ENCODE results near the gene ATG16L1. TPM values are rescaled to one million over a fixed set of nuclear protein-coding genes. Genes with fewer than 3 reads are reported as not detected.

The ATG16L1 gene
- total and polyA plus RNA-seq, 2 donors (not counting 3 experiments of a cell fraction or from before 2014, with no cell fraction given) = 18.1 to 29.8 TPM

DNA sequence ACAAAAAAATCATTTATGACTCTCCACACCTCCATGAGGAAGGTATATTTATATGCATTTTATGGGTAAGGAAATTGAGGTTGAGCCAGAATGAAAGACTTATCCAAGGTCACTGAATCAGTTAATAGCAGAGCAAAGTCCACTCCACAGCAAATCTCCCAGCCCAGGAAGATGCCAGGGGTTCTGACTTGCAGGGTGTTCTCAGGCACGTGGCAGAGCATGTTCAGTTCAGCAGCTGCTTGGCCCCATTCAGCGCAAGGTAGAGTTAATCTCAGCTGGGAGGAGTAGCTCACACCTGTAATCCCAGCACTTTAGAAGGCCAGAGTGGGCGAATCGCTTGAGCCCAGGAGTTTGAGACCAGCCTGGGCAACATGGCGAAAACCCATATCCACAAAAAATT lies 85.1 kb downstream of the ATG16L1 start:
- no peak overlapping the region for H3K9ac ChIP-seq (replicated peaks; ENCODE audit: extremely low read depth, insufficient read depth, low read length)
- intact Hi-C loops (cut with micrococcal nuclease) (no loop called here), dilution Hi-C loops (cut with MboI; ENCODE audit: extremely low pct_ligation_motif_present, low sequenced_read_pairs) (no loop called here)
- no peak overlapping the region for H3K4me2 ChIP-seq (ENCODE audit: insufficient read depth, low read length)
- FAIRE-seq (no peak), DNase-seq (ENCODE audit: low read depth, low spot score) (no peak)
- no peaks in the 10 kb centered on the region for H3K9me3 ChIP-seq (replicated peaks; ENCODE audit: control insufficient read depth, insufficient read depth, low read length)
- H4K20me1 ChIP-seq (replicated peaks; ENCODE audit: control insufficient read depth, extremely low read depth, insufficient read depth, low read length) = no peaks in the 10 kb centered on the region
- peaks cover 0 to 2% of the 10 kb centered on the region in 2 experiments for H3K27me3 ChIP-seq (ENCODE audit: control insufficient read depth in 2 of 2, insufficient read depth in 2 of 2, low read length in 2 of 2)
- no peak for TF ChIP-seq MYC (IDR thresholded peaks at IDR 0.05; ENCODE audit: low read depth, low read length)
- no peak for TF ChIP-seq POLR2A (IDR thresholded peaks at IDR 0.05; ENCODE audit: low read depth, low read length)
- TF ChIP-seq EZH2 (IDR thresholded peaks at IDR 0.05; ENCODE audit: borderline replicate concordance, low read depth, low read length, severe bottlenecking) = no peak
- TF ChIP-seq CTCF (IDR thresholded peaks at IDR 0.05; ENCODE audit: extremely low read depth in 1 of 2, insufficient read depth in 1 of 2, low read depth in 1 of 2, low read length in 2 of 2) = no peak
- no peak for TF ChIP-seq JUN (IDR thresholded peaks at IDR 0.05; ENCODE audit: borderline replicate concordance, insufficient read depth, insufficient read length, low read depth)
- TF ChIP-seq FOS (IDR thresholded peaks at IDR 0.05; ENCODE audit: borderline replicate concordance, insufficient read depth, low read length) = no peak
- no peak for TF ChIP-seq MAX (IDR thresholded peaks at IDR 0.05; ENCODE audit: insufficient read depth, insufficient read length)
- no peak for TF ChIP-seq POLR2AphosphoS5 (IDR thresholded peaks at IDR 0.05; ENCODE audit: insufficient read depth, low read depth, low read length)
- no peak for TF ChIP-seq GATA2 (IDR thresholded peaks at IDR 0.05; ENCODE audit: insufficient read depth, insufficient read length, low read depth, low read length)
- no peaks in the 10 kb centered on the region for H3K79me2 ChIP-seq (ENCODE audit: control insufficient read depth, insufficient read depth, low read length)
- no TSS peak for BruUV-seq (replicated peaks)
- no peak overlapping the region for H3K27ac ChIP-seq (ENCODE audit: insufficient read depth, low read depth, low read length)
- no peak overlapping the region for H2AFZ ChIP-seq (ENCODE audit: low read depth, low read length)
- POLR2A ChIA-PET = no interaction called here
- no peaks in the 10 kb centered on the region for H3K4me1 ChIP-seq (ENCODE audit: control insufficient read depth, extremely low read depth, insufficient read depth, low read length)
- H3K9me1 ChIP-seq (replicated peaks; ENCODE audit: control insufficient read depth, extremely low read depth, insufficient read depth, low read length) = no peaks in the 10 kb centered on the region
- no peaks in the 10 kb centered on the region for H3K36me3 ChIP-seq (ENCODE audit: control insufficient read depth in 2 of 2, extremely low read depth in 1 of 2, insufficient read depth in 2 of 2, low read length in 2 of 2)
- H3K4me3 ChIP-seq (replicated peaks in 1 of 3; ENCODE audit: insufficient read depth in 1 of 3, low read depth in 1 of 3, low read length in 3 of 3) = no peak overlapping the region
- CTCF ChIA-PET = interaction anchor here (0.6 kb wide), 1 partner anchor 345 kb away, joined by 3 read pairs; the partner anchor contains the start of gene UGT1A7
